Measurements from ENCODE around the gene KCNQ5.

Gene KCNQ5

DNA sequence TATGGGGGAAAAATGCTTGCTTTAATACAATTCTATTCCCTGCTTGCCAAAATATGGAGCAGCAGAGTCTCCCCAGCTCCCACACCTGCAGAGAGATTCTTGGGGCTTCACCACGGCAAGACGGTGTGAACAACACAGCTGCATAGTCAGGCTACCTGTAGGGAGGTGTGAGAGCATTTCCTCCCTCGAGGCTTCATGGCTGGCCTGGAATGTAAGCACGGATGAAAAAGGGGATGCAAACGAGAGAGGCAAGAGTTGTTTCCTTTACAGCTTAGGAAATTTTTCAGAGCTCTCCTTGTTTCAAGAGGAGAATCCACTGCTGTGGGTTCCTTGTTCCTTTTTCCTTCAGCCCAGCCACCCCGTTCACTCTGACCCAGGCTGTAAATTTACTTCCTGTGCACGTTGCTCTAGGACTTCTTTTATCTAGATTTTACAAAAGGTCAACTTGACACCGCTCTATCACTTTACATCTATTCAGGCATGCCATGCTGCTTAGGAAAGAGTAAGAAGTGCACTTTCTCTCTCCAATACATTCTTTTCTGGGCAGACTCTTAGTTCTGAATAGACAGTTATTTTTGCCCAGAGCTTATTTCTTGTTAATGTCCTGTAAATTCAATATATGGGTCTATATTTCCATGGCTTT lies 406.4 kb downstream of the KCNQ5 start:
- peak; percentile 19 for DNase-seq

DNA sequence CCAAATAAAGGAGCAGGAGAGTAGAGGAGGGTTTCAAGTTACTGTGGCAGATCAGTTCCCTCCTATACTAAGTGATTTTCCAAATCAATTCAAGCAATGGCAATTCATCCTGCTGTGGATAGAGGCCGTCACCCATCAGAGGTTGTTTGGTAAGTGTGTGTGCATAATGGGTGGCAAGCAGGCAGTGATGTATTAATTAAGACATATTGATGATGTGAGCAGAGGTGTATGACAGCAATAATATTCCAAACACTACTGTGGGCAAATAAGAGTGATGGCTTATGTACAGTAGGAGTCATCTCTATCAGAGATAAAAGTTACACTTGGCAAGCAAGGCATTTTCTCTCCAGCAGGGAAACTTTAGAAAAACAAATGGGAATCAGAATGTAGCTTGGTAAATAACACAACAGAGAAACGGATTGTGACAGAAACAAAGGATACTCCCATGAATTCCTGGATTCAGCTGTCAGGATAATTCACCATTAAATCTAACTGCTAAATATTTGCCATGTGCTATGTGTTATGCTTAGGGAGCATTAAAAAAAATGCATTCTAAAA lies 407.1 kb downstream of the KCNQ5 start:
- DNase-seq: peak; percentile 19

DNA sequence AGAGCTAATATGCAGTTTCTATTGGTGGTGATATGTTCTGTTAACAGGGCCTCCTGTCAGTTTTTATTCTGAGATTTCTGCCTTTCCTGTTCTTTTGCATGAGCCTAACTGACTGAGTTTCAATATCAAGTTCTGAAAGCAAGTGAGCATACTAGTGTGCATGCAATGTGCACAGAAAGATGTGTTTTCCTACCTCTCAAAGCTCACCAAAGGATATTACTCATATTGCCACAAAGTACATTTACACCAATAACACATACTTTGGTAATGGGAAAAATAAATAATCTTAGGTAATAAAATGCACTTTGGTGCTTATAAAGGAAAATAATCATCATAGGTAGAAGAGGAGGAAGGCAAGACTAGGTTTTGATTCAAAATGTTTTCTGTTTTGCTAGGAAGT lies 408.4 kb downstream of the KCNQ5 start:
- no peak for DNase-seq

DNA sequence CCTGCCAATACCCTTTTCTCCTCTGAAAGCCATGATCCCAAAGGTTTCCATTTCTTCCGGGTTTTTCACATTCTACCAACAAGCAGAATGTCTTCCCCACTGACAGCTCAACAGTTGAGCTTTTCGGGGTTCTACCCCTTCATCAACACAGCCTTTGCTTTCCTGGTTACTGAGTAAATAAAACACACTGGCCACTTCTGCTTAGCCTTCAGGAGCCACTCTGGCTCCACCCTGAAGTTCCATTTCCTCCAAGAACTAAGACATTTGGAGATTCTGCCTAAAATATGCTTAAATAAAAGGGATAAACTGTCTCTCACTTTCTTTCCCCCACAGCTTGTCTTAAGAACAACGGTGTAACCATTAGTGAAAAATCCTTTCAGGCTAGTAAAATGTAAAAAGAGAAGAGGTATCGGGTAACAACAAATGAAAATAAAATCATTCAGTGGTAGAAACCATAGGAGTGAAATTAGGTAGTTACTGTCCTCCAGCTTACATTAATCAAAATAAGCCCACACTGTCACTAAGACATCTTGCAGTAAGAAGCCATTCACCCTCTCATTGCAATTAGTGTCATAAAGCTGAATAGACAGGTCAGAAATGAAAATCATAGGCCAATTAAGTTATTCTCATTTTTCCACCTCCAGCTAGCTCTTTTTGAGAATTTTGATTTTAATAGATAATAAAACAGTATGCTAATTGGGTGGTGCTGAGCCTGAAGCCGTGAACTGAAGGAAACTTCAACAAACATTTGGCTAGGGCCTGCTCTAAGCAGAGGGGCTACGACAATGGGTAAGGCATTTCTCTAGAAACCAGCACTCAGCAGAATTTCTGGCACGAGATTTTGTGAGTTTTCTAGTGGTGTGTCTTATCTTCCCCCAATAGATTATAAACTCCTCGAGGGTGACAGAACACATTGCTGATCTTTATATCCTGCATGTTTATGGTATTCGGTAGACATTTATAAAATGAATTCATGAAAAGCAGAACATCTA lies 409.2 kb downstream of the KCNQ5 start:
- no peak for DNase-seq

DNA sequence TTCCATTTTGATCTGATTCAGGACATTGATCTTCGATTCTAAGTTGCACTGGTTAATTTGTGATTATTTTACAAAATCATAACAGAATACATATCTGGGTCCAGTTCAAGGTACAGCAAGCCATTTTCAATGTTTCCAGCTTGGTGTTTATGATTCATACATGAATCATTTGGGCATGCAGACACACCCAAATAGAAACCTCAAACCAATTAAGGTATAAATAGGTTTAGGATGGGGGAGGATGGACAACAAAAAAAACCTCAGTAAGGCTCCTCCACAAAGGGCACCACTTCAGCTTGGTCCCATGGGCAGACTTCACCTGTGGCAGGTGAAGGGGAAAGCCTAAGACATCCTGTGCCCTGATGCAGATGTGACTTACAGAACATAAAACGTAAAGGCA lies 410.7 kb downstream of the KCNQ5 start:
- DNase-seq: no peak

DNA sequence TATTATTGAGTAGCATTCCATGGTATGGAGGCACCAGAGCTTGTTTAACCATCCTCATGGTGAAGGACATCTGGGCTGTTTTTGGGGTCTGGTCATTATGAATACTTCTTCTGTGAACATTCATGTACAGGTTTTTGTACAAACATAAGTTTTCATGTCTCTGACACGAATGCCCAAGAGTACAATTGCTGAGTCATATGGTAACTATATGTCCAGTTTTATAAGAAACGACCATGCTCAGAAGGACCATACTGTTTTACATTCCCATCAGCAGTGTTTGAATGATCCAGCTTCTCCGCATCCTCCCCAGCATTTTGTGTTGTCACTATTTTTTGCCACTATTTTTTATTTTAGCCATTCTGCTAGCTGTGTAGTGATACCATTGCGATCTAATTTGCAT lies 414.8 kb downstream of the KCNQ5 start:
- DNase-seq: no peak

DNA sequence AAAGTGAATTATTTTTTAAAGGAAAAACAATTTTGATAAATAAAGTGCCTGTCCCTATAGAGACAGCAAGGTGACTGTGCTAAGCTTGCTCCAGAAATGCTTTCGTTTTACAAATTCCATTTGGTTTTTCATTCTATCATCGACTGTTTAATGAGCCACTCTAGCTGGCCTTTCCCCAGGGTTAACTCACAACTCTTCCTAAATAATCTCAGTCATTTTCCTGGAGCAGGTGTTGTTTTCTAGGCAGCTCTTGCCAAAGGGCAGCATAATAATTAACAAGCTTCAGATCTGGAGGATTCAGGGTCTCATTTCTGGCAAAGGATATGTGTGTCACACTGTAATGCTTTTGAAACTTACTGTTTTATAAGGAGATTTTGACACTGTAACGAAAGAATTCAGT lies 419.2 kb downstream of the KCNQ5 start:
- DNase-seq: no peak

DNA sequence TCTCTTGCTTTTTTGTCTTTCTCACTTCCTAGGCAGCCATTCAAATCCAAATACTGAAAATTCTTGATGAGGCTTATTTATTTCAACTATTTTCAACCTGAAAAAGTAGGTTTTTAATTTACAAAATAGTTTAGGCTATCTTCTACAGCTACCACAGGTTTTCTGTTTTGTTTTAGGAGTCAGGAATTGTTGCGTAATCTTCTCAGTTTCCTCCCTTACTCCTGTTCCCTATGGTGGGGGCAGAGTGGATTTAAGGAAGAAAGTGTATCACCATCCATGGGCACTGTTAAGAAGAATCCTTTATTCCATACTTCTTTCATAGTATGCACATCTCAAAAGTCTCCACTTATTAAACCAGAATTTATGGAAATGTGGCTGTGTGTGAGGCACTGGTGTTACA lies 421.0 kb downstream of the KCNQ5 start:
- DNase-seq: no peak

DNA sequence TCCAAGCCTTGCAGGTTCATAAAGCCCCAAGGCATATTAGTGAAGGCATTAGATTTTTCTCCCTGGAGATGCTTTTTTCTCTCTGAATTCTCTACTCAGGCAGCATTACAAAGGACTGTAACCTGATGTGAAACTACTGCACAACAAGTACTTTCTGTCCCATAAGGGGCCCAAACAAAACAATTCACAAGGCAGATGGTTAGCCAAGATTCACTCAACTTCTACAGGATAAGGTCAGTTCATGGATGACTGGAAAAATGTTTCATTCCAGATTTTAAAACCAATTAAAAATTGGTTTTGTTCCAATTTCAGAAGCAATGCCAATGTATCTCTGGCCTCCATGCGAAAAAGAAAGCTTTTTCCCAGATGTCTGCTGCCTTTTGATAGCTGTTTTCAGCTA lies 421.6 kb downstream of the KCNQ5 start:
- no peak for DNase-seq

DNA sequence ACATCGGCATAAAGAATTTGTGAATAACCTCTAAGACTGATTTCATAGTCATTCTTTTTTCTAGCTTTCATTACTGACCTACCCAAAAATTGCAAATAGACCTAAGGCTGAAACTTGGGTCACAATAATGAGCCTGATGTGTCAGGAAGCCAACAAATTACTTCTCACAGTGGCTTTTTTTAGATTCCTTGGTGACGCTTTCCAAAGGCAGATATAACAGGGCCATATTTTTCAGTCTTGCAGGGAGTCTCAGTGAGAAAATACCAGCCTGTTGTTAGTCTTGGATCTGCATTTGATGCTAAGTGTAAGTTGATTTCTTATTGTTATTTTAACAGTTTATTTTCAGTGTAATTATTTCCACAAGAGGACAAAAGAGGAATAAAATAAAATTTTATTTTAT lies 423.7 kb downstream of the KCNQ5 start:
- DNase-seq: no peak

DNA sequence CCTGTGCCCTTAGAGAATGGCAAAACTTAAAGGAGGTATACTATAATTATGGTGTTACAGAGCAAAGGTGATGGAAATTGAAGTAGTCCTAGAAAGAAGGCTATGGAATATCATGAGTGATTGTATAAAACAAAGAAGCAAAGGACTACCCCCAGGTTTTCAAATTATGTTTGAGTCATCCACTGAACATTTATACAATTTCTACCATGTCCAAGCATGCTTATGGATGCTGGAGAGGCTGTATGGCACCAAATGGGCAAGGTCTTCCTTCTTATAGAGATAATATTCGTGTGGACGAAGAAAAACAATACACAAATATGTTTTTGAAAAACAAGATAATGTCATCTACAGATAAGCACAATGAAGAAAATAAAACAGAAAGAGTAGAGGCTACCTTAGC lies 425.9 kb downstream of the KCNQ5 start:
- DNase-seq: no peak

DNA sequence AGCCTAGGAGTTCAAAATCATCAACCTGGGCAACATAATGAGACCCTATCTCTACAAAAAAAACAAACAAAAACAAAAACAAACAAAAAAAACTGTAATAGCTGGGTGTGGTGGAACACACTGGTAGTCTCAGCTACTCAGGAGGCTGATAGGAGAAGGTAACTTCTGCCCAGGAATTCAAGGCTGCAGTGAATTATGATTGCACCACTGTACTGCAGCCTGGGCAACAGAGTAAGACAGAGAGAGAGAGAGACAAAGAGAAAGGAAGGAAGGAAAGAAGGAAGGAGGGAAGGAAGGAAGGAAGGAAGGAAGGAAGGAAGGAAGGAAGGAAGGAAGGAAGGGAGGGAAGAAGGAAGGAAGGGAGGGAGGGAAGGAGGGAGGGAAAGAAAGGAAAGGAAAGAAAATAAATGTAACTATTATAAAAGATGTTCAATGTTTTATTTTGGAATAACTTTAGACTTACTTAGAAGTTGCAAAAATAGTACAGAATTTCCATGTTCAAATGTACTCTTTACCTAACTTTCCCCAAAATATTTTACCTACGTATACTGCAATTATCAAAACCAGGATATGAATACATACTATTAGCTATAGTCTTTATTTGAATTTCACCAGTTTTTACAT lies 428.2 kb downstream of the KCNQ5 start:
- DNase-seq: no peak

DNA sequence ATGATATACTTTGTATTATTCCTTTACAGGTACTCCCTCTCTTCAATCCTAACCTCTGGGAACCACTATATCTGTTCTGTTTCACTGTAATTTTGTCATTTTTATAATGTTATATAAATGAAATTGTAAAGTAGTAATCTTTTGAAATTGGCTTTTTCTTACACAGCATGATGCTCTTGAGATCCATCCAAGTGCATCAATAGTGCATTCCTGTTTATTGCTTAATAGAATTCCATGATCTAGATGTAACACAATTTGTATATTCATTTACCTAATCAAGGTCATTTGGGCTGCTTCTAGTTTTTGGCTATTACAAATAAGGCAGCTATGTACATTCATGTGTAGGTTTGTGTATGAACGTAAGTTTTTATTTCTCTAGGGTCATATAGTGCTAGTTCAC lies 428.8 kb downstream of the KCNQ5 start:
- DNase-seq: no peak

DNA sequence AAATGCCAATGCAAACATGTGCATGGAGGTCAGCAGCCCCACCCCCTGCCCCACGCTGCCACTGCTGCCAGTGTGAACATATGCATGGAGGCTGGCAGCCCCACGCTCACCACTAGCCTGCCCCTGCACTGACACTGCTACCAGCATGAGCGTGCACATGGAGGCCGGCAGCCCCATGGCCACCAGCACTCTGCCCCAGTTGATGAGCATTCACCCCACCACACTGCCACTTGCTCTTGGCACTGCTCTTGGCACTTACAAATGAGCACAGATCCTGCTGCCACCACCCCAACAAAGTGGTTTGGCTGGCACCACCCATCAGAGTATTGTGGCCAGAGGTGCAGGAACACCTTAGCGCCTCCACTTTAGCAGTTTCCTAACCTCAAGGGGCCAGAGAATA lies 429.3 kb downstream of the KCNQ5 start:
- no peak for DNase-seq

DNA sequence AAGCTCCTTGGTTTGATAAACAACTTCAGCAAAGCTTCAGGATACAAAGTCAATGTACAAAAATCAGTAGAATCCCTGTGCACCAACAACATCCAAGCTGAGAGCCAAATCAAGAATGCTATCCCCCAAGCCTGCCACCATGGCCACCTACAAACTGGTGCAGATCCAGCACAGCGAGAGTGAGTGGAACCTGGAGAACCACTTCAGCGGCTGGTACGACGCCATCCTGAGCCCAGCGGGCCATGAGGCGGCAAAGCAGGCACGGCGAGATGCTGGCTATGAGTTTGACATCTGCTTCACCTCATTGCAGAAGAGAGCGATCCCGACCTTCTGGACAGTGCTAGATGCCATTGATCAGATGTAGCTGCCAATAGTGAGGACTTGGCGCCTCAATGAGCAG lies 433.1 kb downstream of the KCNQ5 start:
- no peak for DNase-seq

DNA sequence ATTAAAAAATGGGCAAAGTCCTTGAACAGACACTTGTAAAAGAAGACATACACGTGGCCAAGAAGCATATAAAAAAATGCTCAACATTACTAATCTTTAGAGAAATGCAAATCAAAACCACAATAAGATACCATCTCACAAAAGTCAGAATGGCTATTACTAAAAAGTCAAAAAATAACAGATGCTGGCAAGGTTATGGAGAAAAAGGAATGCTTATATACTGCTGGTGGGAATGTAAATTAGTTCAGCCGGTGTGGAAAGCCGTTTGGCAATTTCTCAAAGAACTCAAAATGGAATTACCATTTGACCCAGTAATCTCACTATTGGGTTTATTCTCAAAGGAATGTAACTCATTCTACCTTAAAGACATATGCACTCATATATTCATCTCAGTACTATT lies 436.9 kb downstream of the KCNQ5 start:
- DNase-seq: no peak

DNA sequence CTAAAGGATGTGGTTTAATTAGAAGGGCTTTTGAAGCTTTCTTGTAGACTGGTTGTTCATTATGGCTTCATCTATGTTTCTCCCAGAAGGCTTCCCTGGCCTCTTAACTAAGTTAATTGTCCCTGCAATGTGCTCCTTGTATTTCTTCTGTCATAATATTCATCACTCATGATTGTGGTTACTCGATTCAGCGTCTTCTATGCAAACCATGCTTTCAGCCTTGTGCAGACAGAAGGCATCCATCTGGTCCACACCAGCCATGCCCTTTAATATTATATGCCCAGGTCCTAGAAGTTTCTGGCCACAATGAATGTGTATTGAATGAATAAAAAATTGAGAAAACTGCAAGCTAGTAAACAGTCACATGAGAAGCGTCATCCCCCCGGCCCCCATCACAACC lies 440.3 kb downstream of the KCNQ5 start:
- no peak for DNase-seq

DNA sequence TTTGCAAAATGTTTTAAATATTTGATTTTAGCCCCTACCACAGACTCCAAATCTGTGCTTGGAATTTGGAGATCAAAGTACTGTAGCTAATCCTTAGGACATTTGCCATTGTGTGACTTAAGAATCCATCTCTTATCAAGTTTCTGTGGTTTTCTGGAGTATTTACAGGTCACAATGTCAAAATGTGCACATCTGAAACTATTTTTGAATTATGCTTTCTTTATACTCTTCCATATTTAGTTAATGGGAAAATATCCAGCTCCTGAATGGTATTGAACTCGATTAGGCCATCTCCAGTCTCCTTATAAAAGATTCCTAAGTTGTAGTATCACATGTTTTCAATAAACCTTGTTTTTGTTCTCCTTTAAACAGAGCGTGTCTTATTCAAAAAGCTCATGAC lies 441.0 kb downstream of the KCNQ5 start:
- DNase-seq: no peak

DNA sequence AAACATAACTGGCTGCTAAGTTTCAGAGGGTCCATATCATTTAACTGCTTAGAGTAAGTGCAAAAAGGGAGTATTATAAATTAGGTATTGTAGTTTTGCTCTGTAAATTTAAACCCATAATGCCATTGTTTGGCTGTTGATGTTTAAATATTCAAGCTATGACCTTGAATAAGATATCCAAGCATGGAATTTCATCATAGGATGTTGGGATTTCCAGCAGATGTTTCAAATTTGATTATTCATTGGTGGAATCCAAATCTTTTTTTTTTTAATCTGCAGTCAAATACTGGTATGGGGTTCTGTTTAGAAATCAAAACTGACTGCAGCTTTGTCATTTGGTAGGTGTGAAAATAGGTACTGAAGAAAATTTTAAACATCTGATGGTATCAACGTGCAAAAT lies 442.4 kb downstream of the KCNQ5 start:
- DNase-seq: no peak

DNA sequence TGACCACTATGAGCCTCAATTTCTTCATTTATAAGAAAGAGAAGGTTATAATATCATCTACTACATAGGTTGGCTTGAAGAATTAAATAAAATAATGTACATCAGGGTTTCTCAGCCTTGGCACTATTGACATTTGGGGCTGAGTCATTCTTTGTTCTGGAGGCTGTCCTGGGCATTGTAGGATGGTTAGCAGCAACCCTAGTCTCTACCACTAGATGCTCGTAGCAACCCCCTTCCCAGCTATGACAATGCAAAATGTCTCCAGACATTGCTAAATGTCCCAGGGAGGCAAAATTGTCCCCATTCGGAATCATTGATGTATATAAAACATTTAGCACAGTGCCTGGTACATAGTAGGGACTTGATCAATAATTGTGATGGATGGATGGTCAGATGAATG lies 451.4 kb downstream of the KCNQ5 start:
- DNase-seq: no peak

DNA sequence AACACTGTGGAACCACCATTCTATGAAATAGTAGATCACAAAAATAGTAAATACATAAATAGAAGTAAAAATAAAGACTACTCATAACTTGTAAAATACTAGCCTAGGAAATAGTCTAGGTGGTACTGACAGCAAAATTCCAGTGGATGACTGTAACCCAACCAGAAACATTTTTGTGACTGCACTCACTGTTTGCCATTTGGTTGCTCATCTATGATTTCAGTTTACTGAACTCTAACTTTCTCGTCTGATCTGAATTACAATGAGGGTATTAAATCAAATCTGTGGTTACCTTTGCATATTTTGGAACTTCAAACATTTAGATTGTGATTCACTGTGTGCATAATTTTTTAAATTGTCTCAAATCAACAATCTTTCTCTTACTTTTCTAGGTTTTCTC lies 452.3 kb downstream of the KCNQ5 start:
- no peak for DNase-seq

DNA sequence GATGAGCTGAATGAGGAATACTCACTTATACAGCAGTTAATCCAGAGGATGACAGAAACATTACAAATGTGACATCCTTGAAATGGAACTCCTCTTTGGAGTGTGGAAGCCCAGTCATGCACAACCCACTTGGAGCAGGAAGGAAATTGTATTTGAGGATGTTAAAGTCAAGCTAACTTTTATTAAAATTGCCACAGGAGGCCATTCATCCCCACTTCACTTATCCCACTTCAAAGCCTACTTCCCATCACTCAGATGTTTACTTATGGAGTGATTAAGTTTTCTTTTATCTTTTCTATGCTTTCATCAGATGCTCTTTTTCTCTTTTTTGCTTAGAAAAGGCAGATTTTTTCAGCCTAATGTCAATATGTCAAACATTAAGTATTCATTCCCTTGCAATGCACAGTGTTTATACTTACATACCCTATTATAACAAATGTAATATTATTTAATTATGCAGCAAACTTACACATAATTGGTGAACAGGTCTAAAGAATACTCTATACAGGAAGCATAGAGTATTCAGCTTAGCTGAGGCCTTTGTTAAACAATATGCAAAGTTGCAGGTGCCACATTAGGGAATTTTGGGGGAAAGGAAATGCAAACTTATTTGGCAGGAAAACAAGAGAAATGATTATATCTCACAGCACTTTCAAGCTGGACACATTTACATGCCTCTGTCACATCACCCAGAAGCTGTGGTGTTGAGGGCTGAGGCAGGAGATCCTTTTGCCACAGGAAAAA lies 454.5 kb downstream of the KCNQ5 start:
- DNase-seq: no peak

DNA sequence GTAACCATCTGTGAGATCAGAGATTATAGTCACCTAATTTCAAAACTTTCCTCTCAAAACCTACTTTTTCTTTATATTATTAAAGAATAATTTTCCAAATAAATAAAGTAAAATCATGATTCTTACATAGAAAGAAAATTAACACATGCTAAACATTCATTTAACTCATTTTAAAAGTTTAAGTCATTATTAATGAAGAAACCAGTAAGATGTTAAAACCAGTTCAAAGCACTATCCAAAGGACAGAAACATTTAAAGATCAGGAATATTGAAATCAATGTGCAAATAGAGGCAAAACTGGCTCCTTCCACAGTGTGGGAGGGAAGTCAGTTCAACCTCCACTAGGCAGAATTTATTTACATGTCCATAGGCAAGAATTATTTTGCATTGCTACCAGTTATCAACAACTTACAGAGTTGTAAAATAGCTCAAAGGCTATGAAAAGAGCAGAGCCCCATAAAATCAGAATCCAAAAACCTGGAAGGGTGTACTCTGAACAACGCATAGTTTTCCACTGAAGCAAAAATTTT lies 456.5 kb downstream of the KCNQ5 start:
- DNase-seq: no peak
